GM12874 (cell line): ENCODE results near the gene AKAIN1.

Experiments used
- TF ChIP-seq, protein P1 (sequence below): IDR thresholded peaks from 2 replicates; pipeline ENCODE4 v1.5.1; 2011; ENCODE audit warnings: low read depth, mild to moderate bottlenecking, control low read depth, low read length, moderate library complexity; ENCODE audit not compliant: insufficient read depth

AKAIN1 gene

GRCh38 chr18:5110266-5110665 is 86.8 kb downstream of the AKAIN1 start:
- TF ChIP-seq, protein P1, sequence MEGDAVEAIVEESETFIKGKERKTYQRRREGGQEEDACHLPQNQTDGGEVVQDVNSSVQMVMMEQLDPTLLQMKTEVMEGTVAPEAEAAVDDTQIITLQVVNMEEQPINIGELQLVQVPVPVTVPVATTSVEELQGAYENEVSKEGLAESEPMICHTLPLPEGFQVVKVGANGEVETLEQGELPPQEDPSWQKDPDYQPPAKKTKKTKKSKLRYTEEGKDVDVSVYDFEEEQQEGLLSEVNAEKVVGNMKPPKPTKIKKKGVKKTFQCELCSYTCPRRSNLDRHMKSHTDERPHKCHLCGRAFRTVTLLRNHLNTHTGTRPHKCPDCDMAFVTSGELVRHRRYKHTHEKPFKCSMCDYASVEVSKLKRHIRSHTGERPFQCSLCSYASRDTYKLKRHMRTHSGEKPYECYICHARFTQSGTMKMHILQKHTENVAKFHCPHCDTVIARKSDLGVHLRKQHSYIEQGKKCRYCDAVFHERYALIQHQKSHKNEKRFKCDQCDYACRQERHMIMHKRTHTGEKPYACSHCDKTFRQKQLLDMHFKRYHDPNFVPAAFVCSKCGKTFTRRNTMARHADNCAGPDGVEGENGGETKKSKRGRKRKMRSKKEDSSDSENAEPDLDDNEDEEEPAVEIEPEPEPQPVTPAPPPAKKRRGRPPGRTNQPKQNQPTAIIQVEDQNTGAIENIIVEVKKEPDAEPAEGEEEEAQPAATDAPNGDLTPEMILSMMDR, result no peak

DNA sequence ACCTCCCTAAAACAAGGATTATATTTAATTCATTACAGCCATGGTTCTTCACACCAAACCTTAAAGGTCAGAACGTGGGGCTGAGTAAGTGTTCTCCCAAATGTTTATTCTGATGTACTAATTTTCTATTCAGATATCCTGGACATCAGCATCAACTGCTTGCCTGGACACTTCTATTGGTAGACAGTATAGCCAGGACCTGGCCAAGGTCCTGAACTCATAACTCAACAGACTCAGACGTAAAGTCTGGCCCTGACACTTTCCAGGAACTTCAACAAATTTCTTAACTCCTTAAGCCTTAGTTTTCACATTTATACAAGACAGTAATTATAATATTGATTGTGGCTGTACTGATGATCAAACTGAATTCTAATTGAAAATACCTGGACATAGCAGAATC is 89.1 kb downstream of the AKAIN1 start:
- TF ChIP-seq, protein P1, result no peak

GRCh38 chr18:5106730-5107129 is 90.3 kb downstream of the AKAIN1 start:
- TF ChIP-seq, protein P1, result peak; percentile 44

DNA sequence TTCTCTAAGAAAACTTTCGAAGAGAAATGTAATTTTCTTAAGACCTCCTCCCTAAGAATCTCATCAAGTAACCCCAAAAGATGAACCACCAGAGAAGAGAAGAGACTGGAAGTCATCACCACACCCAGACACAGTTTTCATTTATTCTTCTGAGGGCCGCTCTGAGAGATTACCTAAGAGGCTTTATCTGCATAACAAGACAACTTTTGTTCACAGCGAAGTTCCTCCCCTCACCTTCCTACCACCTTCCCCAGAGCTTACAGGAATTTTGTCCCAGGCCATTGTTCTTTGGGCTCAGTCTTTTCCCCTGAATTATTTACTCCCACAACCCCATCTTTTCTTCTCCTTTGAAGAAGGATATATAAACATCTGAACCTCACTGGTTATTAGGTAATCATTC is 92.8 kb downstream of the AKAIN1 start:
- TF ChIP-seq, protein P1, result no peak

GRCh38 chr18:5103693-5104092 is 93.4 kb downstream of the AKAIN1 start:
- TF ChIP-seq, protein P1, result no peak

GRCh38 chr18:5103286-5103685 is 93.8 kb downstream of the AKAIN1 start:
- TF ChIP-seq, protein P1, result no peak

DNA sequence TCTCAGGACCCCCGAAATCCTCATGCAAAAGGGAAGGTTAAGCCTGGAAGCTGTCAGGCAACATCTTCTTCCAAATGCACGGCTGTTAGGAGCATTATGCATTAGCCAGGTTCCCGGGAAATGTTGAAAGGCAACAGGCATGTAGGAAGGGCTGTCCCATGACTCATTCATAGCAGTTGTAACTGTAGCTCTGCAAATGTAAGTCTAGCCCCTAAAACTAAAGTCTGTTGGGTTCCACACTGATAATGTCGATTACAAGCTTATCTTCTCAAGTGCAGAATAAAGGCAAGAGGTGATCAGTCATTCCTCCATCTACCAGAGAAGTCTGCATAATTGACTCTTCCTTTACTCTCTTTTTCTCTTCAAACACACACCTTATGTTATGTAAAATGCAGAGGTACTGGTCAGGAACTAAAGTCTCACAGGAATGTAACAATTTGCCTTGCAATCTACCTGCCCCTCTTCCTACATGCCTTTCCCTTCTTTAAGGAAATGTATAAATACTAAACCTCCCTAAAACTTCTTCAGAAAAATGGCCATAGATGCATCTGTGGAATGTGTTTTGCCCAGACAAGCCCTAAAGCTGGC is 99.8 kb downstream of the AKAIN1 start:
- TF ChIP-seq, protein P1, result no peak
